Measurements from ENCODE around the gene KCNAB2.

- no peak for TF ChIP-seq CTCF (conservative IDR thresholded peaks at IDR 0.05; ENCODE audit: low read length)
- TF ChIP-seq EZH2phosphoT487 (IDR thresholded peaks at IDR 0.05; ENCODE audit: borderline replicate concordance): no peak
Observed at GRCh38 chr1:6027591-6027990, 18.1 kb upstream of the KCNAB2 start.
